Measurements from ENCODE around the gene GDNF.
"Not testable (repeated sequence)": the region's sequence is repeated elsewhere in the genome, so short reads cannot be mapped to it uniquely, and the experiment has no call there.

GDNF gene

DNA sequence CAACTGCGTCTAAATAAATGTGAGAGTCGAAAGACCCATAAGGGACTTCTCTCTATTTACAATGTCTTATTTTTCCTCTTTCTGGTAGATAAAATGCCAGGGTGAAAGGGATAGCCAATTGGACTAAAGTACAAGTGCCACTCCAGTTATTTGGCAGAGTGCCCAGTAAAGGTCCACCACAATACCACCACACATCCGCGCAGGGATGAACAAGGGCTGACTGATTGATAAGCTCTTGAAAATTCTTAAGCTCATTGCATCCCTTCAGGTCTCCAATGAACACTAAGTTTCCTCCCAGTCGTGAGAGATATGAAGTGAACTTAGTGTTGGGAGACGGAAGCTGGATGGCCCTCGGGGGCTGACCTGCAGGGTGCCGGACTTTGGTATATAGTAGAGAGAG, 58.4 kb downstream of the GDNF start:
- not testable (repeated sequence) for DNase-seq (ENCODE audit: low read depth in 2 of 2)

DNA sequence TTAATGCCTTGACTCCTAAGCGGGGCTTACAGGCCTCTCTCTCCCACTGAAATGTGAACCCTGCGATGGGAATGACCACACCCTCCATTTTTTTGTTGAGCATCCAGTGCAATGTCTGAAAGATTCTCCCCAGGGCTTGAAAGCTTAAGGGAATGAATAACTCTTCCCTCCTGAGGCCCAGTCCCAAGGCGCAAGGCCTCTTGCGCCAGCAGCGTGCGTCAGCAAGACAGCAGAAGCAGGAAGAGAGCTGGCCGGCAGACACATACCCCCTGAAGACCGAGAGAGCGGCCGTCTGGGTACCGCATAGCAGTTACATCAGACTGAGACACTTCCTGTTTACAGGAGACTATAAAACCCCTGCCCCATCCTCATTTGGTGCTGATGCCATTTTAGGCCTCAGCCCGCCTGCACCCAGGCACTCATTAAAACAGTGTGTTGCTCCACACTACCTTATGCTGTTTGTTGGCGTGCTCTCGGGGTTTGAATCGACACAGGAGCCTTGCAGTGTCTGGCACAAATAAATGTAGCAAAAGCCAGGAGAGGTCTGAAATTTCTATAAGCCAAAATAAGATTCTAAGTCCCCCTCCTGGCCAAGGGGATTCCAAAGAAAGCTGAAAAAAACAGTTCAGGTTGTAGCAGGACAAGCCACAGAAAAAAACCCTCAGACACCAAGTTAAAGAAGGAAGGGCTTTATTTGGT, 62.3 kb downstream of the GDNF start:
- DNase-seq (ENCODE audit: low read depth in 2 of 2) = no peak

DNA sequence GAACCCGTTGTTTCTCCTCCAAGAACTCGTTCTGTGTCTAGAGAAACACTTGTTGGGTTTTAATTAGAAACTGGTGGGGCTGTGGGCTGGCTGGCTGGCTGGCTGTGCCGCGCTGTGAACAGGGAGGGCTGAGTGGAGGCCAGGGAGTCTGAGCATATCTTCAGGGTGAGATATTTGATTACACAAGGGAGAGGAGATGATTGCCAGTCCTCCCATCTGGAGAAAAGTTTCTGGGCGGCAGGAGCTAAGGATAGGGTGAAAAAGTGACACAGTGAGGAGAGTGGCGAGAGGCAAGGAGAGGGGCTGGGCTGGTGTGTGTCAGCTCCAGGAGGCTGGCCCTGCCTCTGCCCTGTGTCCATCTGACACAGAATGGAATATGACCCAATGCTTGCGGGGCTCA, 63.0 kb downstream of the GDNF start:
- no peak for DNase-seq (ENCODE audit: low read depth in 2 of 2)

GRCh38 chr5:37774912-37775483, 64.8 kb downstream of the GDNF start:
- no peak for DNase-seq (ENCODE audit: low read depth in 2 of 2)

DNA sequence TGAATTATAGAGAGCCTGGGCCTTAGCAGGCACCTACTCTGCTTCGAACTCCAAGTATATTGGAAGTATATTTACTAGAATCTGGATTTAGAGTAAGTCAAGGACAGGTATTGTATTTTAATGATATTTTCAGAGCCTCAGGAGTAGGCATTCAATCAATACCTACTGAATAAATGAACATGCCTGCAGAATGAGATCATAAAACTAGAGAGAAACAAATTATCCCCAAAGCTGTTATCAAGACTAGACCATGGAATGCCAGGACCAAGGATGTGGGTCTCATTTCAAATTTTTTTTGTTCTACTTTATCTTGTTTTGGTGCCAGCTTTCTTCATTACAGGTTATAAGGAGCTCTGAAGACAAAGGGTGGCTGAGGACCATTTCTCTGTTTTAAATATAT, 66.0 kb downstream of the GDNF start:
- DNase-seq (ENCODE audit: low read depth in 2 of 2) = no peak

DNA sequence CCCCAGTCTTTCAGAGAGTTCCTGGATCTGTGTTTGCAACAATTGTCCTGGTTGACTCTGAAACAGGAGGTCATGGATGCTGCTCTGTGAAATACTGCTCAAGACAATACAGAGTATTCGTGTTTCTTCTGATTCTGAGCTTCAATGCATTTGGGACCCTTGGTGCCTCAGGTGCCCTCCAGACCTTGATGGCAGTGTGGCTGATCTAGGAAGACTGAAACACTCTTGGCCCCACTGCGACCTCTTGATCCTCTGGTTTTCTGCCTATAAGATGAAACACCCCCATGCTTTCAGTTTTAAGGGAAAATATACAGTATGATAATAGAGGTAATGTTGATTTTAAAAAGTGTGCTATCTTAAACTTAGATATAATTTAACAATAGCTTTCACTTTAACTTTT, 67.6 kb downstream of the GDNF start:
- no peak for DNase-seq (ENCODE audit: low read depth in 2 of 2)

DNA sequence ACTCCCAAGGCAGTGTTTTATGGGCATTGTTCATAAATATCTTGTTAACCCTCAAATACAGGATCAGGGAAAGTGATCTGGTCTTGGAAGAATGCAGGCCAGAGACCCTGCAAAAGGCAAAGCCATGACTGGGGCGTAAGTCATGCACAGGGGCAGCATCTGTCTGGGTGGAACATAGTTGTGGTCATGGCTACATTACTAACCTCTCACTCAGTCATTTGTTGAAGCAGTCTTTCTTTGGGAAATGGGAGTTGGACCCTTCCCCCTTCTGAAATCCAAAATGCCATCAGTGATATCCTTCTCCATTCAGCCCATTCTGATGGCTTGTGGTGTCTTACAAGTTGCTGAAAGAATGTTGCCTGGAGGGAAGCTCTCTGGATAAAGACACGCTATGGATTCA, 68.1 kb downstream of the GDNF start:
- DNase-seq (ENCODE audit: low read depth in 2 of 2) = no peak

- no peak for DNase-seq (ENCODE audit: low read depth in 2 of 2)
Observed at GRCh38 chr5:37771203-37771611, 68.6 kb downstream of the GDNF start.

GRCh38 chr5:37770786-37771185, 69.1 kb downstream of the GDNF start:
- no peak for DNase-seq (ENCODE audit: low read depth in 2 of 2)

- DNase-seq (ENCODE audit: low read depth in 2 of 2) = no peak
Observed at GRCh38 chr5:37769840-37770239, 70.0 kb downstream of the GDNF start.

- no peak for DNase-seq (ENCODE audit: low read depth in 2 of 2)
Observed at GRCh38 chr5:37769108-37769507, 70.7 kb downstream of the GDNF start.

DNA sequence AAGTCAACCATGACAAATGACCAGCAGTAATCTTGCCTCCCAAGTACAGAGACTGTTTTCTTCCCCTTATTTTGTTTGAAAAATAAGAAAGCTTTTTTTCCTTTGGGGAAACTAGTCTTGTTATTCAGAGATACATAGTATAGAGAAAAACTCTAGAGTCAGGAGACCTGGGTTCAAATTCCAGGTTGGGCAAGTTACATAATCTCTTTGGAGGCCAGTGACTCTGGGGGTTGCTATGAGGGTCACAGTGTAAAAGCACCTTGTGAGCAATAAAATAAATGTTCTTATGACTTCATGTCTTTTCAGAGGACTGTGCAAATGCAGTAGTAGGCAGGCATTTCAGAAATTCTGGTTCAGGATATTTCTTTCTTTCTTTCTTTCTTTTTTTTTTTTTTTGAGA, 71.5 kb downstream of the GDNF start:
- no peak for DNase-seq (ENCODE audit: low read depth in 2 of 2)

- DNase-seq (ENCODE audit: low read depth in 2 of 2) = no peak
Observed at GRCh38 chr5:37767961-37768360, 71.9 kb downstream of the GDNF start.

DNA sequence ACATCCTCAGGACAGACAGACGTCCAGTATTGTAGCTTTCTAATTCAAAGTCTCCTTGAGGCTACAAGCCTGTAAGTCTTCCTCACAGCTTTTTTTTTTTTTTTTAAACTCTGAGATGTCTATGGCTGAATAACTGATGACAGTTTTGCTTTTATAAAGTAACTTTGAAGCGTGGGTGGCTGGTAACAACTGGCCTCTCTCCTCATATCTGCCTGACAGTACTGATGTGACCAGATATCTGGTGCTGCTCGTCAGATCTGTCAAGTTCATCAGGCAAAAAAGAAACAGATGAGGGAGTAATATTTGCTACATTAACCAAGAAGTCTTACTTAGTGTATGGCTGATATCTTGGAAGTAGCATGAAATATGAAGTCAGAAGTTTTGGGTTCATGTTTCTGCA, 72.6 kb downstream of the GDNF start:
- DNase-seq (ENCODE audit: low read depth in 2 of 2) = no peak
